ENCODE results near the gene KNTC1. TPM values are rescaled to one million over a fixed set of nuclear protein-coding genes. Genes with fewer than 3 reads are reported as not detected.
A peak's percentile ranks its signal among the peaks of the same experiment; 100 is the strongest.
"Not testable (repeated sequence)": the region's sequence is repeated elsewhere in the genome, so short reads cannot be mapped to it uniquely, and the experiment has no call there.

KNTC1 gene
- total RNA-seq, 1 donor from 2014 or later: 6.6 TPM

DNA sequence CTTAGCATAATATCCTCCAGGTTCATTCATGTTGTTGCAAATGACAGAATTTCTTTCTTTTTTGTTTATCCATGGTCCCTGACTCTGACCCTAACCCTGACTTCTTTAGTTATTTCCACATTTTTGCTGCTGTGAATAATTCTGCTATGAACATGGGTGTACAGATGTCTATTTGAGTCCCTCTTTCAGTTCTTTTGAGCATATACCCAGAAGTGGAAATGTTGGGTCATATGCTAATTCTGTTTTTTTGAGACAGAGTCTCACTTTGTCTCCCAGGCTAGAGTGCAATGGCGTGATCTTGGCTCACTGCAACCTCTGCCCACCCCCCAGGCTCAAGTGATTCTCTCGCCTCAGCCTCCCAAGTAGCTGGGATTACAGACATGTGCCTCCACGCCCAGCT is 33.1 kb downstream of the KNTC1 start:
- DNase-seq (ENCODE audit: low read depth): no peak

DNA sequence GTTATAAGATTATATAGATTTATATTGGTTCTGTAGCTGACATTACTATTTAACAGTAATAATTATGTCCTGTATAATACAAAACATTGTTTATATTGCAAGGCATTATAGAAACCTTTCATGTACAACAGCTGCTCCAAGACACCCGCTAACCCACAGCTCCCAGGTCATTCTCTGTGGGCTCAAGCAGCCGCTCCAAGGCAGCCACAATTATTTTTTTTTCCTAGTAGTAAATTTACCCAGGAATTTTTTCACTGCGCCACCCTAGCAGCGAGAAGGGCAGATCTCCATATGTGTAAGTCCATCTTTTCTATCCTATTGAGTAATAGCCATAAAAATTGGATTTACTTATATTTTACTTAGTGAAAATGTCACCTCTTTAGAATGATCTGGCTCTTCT is 36.3 kb downstream of the KNTC1 start:
- peak; percentile 6 for DNase-seq (ENCODE audit: low read depth)

DNA sequence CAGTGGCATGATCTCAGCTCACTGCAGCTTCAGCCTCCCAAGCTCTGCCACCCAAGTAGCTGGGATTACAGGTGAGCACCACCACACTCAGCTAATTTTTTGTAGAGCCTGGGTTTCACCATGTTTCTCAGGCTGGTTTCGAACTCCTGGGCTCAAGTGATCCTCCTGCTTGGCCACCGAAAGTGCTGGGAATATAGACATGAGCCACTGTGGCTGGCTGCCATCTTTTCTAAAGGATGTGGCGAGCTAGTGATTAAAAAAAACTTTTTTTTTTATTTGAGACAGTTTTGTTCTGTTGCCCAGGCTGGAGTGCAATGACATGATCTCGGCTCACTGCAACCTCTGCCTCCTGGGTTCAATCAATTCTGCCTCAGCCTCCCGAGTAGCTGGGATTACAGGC is 39.8 kb downstream of the KNTC1 start:
- not testable (repeated sequence) for DNase-seq (ENCODE audit: low read depth)

DNA sequence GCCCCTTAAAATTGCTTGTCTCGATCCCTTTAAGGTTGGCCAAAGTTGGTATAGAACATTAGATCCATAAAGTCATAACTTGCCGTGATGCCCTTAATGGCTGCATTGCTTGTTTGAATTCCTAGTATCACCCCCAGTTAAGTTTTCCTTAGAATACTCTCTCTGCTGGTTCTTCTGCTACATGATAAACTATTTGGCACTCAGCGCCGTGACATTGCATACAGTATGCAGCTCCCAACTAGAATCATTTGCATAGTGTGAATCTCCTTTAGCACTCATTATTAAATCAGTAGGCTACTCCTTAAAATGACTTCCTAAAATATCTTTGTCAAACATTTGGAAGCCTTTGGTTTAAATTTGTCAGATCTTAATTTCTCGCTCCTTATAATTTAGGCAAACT is 42.2 kb downstream of the KNTC1 start:
- no peak for DNase-seq (ENCODE audit: low read depth)

DNA sequence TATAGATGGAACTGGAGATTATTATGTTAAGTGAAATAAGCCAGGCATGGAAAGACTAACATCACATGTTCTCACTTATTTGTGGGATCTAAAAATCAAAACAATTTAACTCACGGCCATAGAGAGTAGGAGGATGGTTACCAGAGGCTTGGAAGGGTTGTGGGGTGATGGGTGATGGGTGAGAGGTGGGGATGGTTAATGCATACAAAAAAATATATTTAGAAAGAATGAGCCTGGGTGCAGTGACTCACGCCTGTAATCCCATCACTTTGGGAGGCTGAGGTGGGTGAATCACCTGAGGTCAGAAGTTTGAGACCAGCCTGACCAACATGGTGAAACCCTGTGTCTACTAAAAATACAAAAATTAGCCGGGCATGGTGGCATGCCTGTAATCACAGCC is 43.0 kb downstream of the KNTC1 start:
- not testable (repeated sequence) for DNase-seq (ENCODE audit: low read depth)

DNA sequence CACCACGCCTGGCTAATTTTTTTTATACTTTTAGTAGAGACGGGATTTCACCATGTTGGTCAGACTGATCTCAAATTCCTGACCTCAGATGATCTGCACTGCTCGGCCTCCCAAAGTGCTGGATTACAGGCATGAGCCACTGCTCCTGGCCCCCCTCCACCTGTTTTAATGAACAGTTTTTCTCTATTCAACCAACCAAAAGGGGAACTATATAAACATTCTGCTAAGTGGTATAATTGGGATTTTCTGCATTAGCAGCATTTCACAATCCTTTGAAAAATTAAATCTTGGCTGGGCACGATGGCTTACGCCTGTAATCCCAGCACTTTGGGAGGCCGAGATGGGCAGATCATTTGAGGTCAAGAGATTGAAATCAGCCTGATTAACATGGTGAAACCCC is 44.8 kb downstream of the KNTC1 start:
- no peak for DNase-seq (ENCODE audit: low read depth)

DNA sequence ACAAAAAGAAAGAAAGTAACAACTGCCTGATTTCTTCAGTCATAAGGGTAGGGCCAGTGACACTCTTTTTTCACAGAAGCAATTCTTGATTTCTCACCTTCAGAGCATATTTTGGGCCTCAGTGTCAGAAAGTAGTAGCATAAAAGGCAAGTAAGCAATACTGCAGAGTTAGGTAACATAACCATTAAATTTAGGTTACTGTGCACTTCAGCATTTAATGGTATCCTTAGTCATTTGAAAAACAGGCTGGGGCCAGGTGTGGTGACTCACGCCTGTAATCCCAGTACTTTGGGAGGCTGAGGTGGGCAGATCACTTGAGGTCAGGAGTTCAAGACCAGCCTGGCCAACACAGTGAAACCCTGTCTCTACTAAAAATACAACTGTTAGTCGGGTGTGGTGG is 56.2 kb downstream of the KNTC1 start:
- not testable (repeated sequence) for DNase-seq (ENCODE audit: low read depth)

DNA sequence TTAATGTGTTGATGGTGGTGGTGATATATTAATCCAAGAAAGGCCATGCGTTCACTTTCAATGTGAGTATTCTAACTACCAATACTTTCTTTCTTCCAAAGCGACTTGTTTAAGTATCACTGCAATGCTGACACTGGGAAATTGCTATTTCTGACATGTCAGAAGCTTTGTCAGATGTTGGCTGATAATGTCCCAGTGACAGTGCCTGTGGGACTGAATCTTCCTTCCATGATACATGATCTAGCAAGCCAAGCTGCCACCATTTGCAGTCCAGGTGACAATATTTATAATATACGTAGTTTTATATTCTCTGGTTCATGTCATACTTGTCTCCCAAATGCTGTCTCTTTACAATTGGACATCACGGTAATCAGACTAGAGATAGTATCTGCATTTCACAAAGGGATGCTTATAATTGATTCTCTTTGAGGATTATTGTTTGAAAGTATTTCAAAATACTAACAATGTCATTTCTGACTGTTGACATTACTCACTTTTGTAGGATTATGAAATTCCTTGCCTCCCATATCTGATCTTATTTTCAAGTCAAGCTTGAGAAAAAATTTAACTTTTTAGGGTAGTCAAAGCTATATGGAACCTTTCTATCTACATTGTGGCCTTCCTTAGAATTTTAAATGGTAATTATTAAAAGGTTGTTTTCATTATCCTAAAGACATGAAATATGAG is 57.3 kb downstream of the KNTC1 start:
- no peak for DNase-seq (ENCODE audit: low read depth)

DNA sequence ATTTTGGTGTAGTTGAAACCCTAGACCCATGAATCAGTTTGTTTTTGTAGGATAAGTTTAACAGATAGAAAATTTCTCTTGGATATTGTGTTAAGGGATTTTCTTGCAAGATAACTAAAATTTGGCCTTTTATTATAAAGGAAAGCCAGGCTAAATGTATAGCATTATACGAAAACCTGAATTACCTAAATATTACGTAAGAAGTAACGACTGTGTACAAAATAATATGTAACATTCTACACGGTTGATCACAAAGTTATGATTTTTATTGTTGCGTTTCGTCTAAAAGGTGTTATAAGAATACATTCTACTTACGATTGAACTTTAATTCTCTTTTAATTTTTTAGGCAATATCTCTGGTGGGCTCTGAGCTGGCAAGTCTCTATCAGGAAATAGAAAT is 63.9 kb downstream of the KNTC1 start:
- no peak for DNase-seq (ENCODE audit: low read depth)

DNA sequence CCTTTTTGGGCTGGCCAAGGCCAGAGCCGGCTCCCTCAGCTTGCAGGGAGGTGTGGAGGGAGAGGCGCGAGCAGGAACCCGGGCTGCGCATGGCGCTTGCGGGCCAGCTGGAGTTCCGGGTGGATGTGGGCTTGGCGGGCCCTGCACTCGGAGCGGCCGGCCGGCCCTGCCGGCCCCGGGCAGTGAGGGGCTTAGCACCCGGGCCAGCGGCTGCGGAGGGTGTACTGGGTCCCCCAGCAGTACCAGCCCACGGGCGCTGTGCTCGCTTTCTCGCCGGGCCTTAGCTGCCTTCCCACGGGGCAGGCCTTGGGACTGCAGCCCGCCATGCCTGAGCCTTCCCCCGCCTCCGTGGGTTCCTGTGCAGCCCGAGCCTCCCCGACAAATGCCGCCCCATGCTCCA is 64.9 kb downstream of the KNTC1 start:
- not testable (repeated sequence) for DNase-seq (ENCODE audit: low read depth)

DNA sequence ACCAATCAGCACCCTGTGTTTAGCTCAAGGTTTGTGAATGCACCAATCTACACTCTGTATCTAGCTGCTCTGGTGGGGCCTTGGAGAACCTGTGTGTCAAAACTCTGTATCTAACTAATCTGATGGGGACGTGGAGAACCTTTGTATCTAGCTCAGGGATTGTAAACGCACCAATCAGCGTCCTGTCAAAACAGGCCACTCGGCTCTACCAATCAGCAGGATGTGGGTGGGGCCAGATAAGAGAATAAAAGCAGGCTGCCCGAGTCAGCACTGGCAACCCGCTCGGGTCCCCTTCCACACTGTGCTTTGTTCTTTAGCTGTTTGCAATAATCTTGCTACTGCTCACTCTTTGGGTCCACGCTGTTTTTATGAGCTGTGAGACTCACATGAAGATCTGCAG is 65.5 kb downstream of the KNTC1 start:
- not testable (repeated sequence) for DNase-seq (ENCODE audit: low read depth)

DNA sequence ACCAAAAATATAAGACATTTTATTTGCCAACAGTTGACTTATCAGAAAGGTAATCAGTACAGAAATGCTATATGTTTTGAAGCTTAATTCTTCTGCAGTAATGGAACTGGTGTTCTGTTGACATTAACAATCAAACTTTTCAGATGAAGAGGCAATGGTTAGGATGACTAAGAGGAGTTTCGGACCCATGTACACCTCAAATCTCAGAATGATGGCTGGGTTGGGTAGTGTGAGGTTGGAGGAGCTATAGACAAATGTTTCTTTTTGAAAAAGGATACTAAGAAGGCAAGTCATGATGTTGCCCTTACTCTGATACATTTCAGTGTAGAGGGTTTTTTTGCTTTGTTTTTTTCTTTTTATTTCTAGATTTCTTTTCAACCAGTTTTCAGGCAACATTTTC is 66.9 kb downstream of the KNTC1 start:
- DNase-seq (ENCODE audit: low read depth): no peak

DNA sequence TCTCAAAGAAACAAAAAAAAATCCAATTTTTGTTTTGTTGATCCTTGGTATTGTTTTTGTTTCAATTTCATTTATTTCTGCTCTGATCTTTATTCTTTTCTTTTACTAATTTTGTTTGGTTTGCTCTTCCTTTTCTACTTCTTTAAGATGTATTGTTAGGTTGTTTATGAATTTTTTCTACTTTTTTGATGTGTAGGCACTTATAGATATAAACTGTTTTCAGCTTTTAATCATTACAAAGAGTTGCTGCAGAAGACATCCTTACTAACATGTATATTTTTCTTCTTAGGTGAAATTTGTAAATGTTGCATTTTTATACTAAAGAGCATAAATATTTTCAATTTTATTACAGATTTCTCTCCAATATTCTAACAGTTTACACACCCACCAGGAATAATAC is 69.8 kb downstream of the KNTC1 start:
- no peak for DNase-seq (ENCODE audit: low read depth)

DNA sequence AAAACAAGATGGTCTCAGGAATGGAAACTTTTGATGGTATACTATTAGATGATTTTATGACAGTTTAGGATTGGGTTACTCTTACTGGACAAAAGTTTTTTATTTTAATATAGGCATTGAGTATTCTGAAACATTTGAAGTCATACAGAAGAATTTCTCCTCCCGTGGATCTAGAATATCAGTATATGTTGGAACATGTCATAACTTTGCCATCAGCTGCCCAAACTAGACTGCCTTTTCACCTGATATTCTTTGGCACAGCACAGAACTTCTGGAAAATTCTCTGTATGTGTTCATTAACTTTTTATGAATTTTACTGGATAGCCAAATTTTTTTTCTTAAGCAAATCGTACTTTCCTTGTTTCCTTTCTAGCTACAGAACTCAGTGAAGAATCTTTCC is 75.4 kb downstream of the KNTC1 start:
- DNase-seq (ENCODE audit: low read depth): no peak

DNA sequence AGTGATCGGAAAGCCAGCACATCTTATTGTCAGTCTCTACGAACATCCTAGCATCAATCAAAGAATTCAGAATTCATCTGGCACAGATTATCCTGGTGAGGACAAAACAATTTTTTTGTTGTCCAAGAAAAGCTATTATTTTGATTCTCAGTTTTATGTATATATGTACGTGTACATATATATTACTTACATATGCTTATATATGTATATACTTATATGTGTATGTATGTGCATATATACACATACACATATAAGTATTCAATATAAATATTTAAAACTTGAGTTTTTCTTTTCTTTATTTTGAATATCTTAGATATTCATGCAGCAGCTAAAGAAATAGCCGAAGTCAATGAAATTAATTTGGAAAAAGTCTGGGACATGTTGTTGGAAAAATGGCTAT is 77.9 kb downstream of the KNTC1 start:
- no peak for DNase-seq (ENCODE audit: low read depth)

DNA sequence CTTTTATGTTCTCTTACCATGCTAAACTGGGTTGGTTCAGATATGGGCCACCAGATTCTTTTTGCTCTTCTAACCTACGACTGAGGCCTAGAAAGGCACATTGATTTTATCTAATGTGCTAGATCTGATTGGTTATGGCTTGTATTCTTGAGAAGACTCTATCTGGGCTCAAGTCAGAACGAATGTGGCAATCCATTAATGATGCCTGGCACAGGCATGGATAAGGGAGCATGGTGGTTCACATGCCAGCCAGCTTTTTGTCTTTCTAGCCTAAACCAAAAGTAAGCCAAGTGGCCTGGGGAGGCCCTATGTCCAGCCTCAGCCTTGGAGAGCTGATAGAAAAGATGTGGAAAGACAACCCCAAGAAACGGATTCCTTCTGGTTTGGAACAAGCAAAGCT is 82.7 kb downstream of the KNTC1 start:
- no peak for DNase-seq (ENCODE audit: low read depth)

DNA sequence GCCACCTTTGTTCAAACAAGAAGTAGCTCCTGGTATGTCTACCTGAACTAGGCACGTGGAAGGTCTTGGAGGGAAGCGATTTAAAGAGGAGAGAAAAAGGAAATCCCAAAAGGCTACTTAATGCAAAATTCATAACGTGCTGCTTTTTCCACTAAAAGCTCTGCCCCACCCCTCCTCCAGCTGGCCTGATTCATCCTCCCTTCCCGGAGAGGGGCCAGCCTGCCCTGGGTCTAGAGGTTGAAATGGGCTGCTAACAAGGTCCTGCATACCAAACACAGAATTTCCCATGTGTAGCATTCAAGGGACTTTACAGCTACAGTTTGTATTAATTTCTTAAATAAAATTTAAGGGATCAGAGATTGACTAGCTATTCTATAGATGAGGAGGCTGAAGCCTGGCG is 83.2 kb downstream of the KNTC1 start:
- no peak for DNase-seq (ENCODE audit: low read depth)

DNA sequence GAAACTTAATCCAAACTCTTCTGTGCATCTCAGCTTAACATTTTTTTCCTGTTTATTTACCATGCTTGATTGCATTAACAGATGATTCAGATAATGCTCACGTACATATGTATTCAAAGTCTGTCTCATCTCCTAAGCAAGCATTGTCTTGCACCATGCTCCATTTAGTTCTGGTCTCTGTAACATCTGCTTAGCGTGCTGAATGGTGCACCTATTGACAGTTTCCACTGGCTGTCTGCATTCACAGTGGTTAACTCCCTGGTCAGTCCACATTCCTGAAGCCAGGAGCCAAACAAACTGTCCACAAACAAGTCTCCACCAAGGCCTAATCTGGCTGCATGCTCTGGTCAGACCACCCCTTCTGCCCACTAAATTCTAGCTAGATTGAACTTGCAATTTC is 83.9 kb downstream of the KNTC1 start:
- peak; percentile 7 for DNase-seq (ENCODE audit: low read depth)

DNA sequence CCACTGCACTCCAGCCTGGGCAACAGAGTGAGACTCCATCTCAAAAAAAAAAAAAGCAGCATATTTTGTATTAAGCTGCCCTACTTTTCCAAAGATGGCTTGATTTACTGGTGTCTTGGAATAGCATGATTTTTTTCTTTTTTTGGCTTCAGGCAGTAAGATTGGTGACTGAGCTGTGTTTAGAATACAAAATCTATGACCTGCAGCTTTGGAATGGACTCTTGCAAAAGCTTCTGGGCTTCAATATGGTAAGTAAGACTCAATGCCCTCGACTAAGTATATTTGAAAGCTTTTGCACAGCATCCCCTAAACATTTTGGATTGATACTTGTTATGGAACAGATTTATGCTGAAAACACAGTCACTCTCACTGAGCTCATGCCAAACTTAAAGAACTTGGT is 87.8 kb downstream of the KNTC1 start:
- no peak for DNase-seq (ENCODE audit: low read depth)

DNA sequence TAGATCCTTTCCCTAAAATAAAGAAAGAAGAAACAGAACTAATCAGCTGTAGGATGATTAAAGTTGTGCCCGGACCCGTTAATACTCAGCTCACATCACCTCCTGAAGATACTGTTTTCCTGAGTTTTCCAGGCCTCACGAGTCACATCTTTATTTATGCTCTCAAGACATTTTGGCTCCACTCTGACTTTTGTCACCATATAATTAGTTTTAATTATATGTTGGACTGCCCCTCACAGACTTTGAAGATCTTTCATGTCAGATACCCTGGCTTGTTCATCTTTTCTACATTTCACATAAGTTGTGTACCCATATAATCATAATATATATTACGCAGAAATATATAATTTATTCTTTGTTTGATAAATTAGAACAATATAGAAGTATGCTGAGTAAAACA is 88.7 kb downstream of the KNTC1 start:
- no peak for DNase-seq (ENCODE audit: low read depth)

DNA sequence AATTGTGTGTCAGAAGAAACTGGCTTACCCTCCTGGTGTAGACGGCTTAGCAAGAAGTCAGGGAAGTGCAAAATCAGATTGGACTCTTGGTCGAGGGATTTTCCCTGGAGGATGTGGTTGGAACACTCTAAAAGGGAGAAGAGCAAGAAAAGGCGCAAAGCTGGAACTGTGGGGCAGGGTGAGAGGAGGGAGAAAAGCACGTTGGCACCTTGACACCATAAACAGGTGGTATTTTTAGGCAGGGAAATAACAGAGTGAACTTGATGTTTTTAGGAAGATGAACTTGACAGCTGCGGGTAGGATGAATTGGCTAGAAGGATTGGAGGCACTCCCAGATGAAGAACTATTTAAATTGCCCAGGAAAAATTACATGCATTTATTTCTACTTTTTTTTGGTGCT is 108.4 kb downstream of the KNTC1 start:
- DNase-seq (ENCODE audit: low read depth): peak; percentile 18

DNA sequence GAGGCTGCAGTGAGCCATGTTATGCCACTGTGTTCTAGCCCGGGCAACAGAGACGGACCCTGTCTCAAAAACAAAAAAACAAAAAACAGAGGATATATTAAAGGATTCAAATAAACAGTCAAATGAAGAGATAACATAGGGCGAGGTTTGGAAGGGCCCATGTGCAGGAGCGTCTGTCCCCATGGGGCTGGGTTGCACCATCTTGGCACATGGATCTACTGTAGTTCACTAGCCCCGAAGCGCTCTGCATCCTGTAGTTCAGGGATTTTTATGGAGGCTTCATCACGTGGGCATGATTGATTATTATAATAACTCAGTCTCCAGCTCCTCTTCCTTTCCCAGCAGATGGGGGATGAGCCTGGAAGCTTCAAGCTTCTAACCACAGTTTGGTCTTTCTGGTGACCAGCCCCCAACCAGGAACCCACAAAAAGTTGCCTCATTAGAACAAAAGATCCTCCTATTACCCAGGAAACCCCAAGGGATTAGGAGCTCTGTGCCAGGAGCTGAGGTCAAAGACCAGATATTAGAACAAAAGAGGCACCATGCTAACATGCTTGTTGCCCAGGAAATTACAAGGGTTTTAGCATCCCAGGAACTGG is 116.3 kb downstream of the KNTC1 start:
- DNase-seq (ENCODE audit: low read depth): peak; percentile 55

DNA sequence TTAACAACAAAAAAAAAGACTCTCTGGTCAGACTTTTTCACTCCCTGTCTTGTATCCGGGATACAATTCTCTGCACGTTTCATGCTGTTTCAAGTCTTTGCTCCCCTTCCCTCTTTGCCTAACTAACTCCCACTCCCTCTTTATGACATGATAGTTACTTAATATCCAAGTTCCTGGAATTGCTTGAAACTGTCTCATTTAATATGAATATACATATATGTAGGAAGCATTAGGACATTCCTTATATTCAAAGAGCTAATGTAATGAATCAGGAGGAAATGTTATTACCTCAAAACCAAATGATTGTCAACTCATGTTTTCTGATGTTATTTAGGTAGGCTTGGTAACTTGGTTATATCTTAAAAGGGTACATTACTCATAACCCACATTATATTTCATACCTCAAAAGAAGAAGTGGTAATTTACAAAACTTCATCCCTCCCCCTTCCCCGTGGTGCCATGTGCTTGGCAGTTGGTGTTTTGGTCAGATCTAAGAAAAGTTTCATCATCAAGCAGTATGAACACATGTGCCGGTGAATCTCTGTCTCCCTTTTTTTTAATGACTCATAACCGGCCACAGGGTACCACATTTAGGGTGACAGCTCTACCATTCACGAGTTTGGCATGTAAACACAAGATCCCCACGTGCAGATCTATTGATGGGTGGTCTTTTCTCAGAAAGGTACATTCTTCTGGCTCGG is 119.6 kb downstream of the KNTC1 start:
- peak; percentile 91 for DNase-seq (ENCODE audit: low read depth)

All from myocyte (in vitro differentiated cells).